OCI-LY7 (cell line): ENCODE data around the gene JDP2. TPM values are rescaled to one million over a fixed set of nuclear protein-coding genes. Genes with fewer than 3 reads are reported as not detected.

Source experiments
- BruUV-seq: library from RNA; stranded (reverse); fragments of 400-500 nt; replicated peaks from 2 replicates; lab custom pipeline; 2021; lab: Mats Ljungman, UMichigan
- CTCF ChIA-PET: fragments of 300-600 bp; sonication (Branson Sonifier 250); formaldehyde crosslinking; loops from one replicate; lab custom pipeline; 2022; ENCODE audit warnings: antibody characterized with exemption; ENCODE audit not compliant: unreplicated experiment; lab: Charles Lee
- POLR2A ChIA-PET: fragments of 300-600 bp; sonication (Branson Sonifier 250); formaldehyde crosslinking; loops from one replicate; lab custom pipeline; 2022; ENCODE audit warnings: antibody characterized with exemption; lab: Charles Lee
- DNase-seq: peaks from one replicate; pipeline ENCODE4 v3.0.0-alpha.2; 2015; ENCODE audit warnings: low spot score
- H2AFZ ChIP-seq: fragments of 200-600 bp; sonication (generic), shearing (Covaris generic); 2 replicates; pipeline ENCODE4 v1.6.1; 2014; ENCODE audit warnings: mild to moderate bottlenecking, antibody characterized with exemption, low read length, moderate library complexity
- H3K27ac ChIP-seq: fragments of 200-600 bp; sonication (generic); 2 replicates; pipeline ENCODE4 v1.5.1; 2014; ENCODE audit warnings: mixed run types, low read depth, mild to moderate bottlenecking, moderate library complexity, low read length, inconsistent platforms; ENCODE audit not compliant: poor library complexity, severe bottlenecking
- H3K36me3 ChIP-seq: fragments of 200-600 bp; sonication (generic); 2 replicates; pipeline ENCODE4 v1.6.1; 2014; ENCODE audit warnings: mild to moderate bottlenecking, antibody characterized with exemption, low read length, moderate library complexity, mixed read lengths; ENCODE audit not compliant: insufficient read depth
- H3K4me1 ChIP-seq: fragments of 200-600 bp; sonication (generic); 2 replicates; pipeline ENCODE4 v1.5.1; 2014; ENCODE audit warnings: mild to moderate bottlenecking, low read length; ENCODE audit not compliant: insufficient read depth, poor library complexity, severe bottlenecking
- H3K4me2 ChIP-seq: fragments of 200-600 bp; sonication (generic); 2 replicates; pipeline ENCODE4 v1.6.1; 2014; ENCODE audit warnings: mild to moderate bottlenecking, low read length
- H3K4me3 ChIP-seq: fragments of 200-600 bp; sonication (generic); 2 replicates; pipeline ENCODE4 v1.5.1; 2014; ENCODE audit warnings: mild to moderate bottlenecking, low read depth, low read length; ENCODE audit not compliant: poor library complexity, severe bottlenecking
- H3K79me2 ChIP-seq: fragments of 200-600 bp; sonication (generic); 2 replicates; pipeline ENCODE4 v1.6.1; 2016; ENCODE audit warnings: low read depth, mild to moderate bottlenecking, low read length, moderate library complexity, mixed read lengths; ENCODE audit not compliant: insufficient read depth
- H3K9me2 ChIP-seq: fragments of 200-600 bp; sonication (generic); 2 replicates; pipeline ENCODE4 v1.6.1; 2016; ENCODE audit warnings: mild to moderate bottlenecking, low read length, mixed read lengths; ENCODE audit not compliant: insufficient read depth
- H3K9me3 ChIP-seq: fragments of 200-600 bp; sonication (generic); 2 replicates; pipeline ENCODE4 v1.6.1; 2014; ENCODE audit warnings: mild to moderate bottlenecking, mixed run types, low read length, mixed read lengths
- H4K20me1 ChIP-seq: fragments of 200-600 bp; sonication (generic); 2 replicates; pipeline ENCODE4 v1.6.1; 2014; ENCODE audit warnings: mild to moderate bottlenecking, antibody characterized with exemption, low read length, moderate library complexity, mixed read lengths; ENCODE audit not compliant: insufficient read depth
- CTCF ChIP-seq: fragments of 200-600 bp; sonication (generic); conservative IDR thresholded peaks from 2 replicates; pipeline ENCODE4 v1.5.1; 2014; ENCODE audit warnings: mild to moderate bottlenecking, antibody characterized with exemption, low read length, moderate library complexity, mixed read lengths
- EZH2phosphoT487 ChIP-seq: fragments of 200-600 bp; sonication (generic); IDR thresholded peaks from 2 replicates; pipeline ENCODE4 v1.6.1; 2018; ENCODE audit warnings: low read depth, borderline replicate concordance, mild to moderate bottlenecking, mixed run types, antibody characterized with exemption, low read length, moderate library complexity, mixed read lengths
- intact Hi-C: fragments of 100-400 bp; cut with micrococcal nuclease; formaldehyde crosslinking; loops from one replicate; pipeline ENCODE4 v1.10.0; 2022; ENCODE audit not compliant: unreplicated experiment
- total RNA-seq, 2 experiments: library from RNA; depleted of rRNA in 1 of 2; stranded (reverse); fragments of >200 nt in 1 of 2; shearing (Covaris generic) in 1 of 2; gene quantifications; 2 replicates each; pipeline ENCODE4 v1.2.3, GENCODE V29; 2014 to 2022

The JDP2 gene
- total RNA-seq, 2 experiments from 2014 or later = 45.7 to 62.7 TPM

- no peak overlapping the region for H3K27ac ChIP-seq
- intact Hi-C loops = no loop called here
- BruUV-seq = no TSS peak
- no peak for TF ChIP-seq CTCF
- TF ChIP-seq EZH2phosphoT487 = no peak
- DNase-seq = no peak
- ChIA-PET CTCF (no interaction called here), POLR2A (no interaction called here)
- no peak overlapping the region for H2AFZ ChIP-seq
- H3K4me1 ChIP-seq = no peaks in the 10 kb centered on the region
- no peaks in the 10 kb centered on the region for H3K9me3 ChIP-seq
- no peaks in the 10 kb centered on the region for H3K79me2 ChIP-seq
- no peak overlapping the region for H3K4me2 ChIP-seq
- H3K4me3 ChIP-seq = no peak overlapping the region
- no peaks in the 10 kb centered on the region for H4K20me1 ChIP-seq
- no peaks in the 10 kb centered on the region for H3K36me3 ChIP-seq
- H3K9me2 ChIP-seq = no peaks in the 10 kb centered on the region
Measured at GRCh38 chr14:75413013-75413412, 14.8 kb upstream of the JDP2 start.

GRCh38 chr14:75417674-75418073, 10.1 kb upstream of the JDP2 start:
- no TSS peak for BruUV-seq
- POLR2A ChIA-PET = interaction anchor here (0.7 kb wide), 1 partner anchor 39 kb away, joined by 3 read pairs; no protein-coding TSS in a partner anchor

More at GRCh38 chr14:75417674-75418073, 10.1 kb upstream of the JDP2 start:
- Histone ChIP-seq H3K4me2 (no peak overlapping the region), H2AFZ (no peak overlapping the region), H3K79me2 (no peaks in the 10 kb centered on the region), H3K27ac (no peak overlapping the region), H3K9me2 (no peaks in the 10 kb centered on the region), H3K9me3 (no peaks in the 10 kb centered on the region), H3K36me3 (no peaks in the 10 kb centered on the region), H4K20me1 (no peaks in the 10 kb centered on the region), H3K4me1 (peaks cover 15% of the 10 kb centered on the region), H3K4me3 (no peak overlapping the region)
- intact Hi-C loops = no loop called here
- no peak for DNase-seq
- CTCF ChIA-PET = no interaction called here
- TF ChIP-seq EZH2phosphoT487 (no peak), CTCF (no peak)
